Transverse colon (tissue), 4 donors: ENCODE data around the gene NPR1.

Source experiments
- CTCF ChIP-seq, 5 experiments: fragments of 200-600 bp in 3 of 5; fragments of 450-650 bp in 2 of 5; sonication (generic) in 3 of 5; IDR thresholded peaks; 1 replicate in 2 of 5; 2 replicates in 3 of 5; pipeline ENCODE4 v1.5.1; 2016 to 2017; ENCODE audit warnings: antibody characterized with exemption in 5 of 5, inconsistent platforms in 3 of 5, mild to moderate bottlenecking in 2 of 5, moderate library complexity in 1 of 5
- POLR2A ChIP-seq: fragments of 450-650 bp; IDR thresholded peaks from one replicate; pipeline ENCODE4 v1.6.1; 2016; ENCODE audit warnings: antibody characterized with exemption, mild to moderate bottlenecking, moderate library complexity
- POLR2AphosphoS5 ChIP-seq, 3 donors: sonication (generic); formaldehyde crosslinking; IDR thresholded peaks; one replicate each; pipeline ENCODE4 v1.6.1; 2016; ENCODE audit warnings: antibody characterized with exemption in 3 of 3

DNA sequence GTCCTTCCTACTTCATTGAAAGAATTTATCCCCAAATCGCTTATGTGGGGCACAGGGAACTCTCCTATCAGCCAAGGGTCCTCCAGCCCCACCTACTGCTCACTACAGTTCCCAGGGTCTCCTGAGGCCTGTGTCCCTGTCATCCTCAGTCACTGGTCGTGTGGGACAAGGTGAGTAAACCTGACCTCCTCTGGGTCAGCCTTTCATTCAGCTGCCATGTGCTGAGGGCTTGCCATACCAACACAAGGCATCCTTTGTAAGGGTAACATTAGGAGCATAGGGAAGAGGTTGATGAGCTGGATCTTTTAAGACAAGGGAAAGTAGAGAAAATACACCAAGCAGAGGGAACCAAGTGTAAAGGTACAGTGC is 31.2 kb upstream of the NPR1 start:
- TF ChIP-seq CTCF (IDR thresholded peaks at IDR 0.05): no peak
- peak in 2 of 3 donors; percentile 5 to 42 for TF ChIP-seq POLR2AphosphoS5 (IDR thresholded peaks at IDR 0.05)
- TF ChIP-seq POLR2A: no peak
